Measurements from ENCODE around the gene SYT14.

GRCh38 chr1:210081494-210081893 lies 143.5 kb downstream of the SYT14 start:
- no peak for TF ChIP-seq CTCF (IDR thresholded peaks at IDR 0.05)
- TF ChIP-seq POLR2A (IDR thresholded peaks at IDR 0.05), result no peak

All from thyroid gland (tissue), 4 donors.